GM19238 (cell line): ENCODE results near the gene PON2.

Experiments used
- DNase-seq: peaks from one replicate; pipeline ENCODE4 v3.0.0; 2011; ENCODE audit warnings: low spot score; ENCODE audit not compliant: insufficient read length

The PON2 gene

DNA sequence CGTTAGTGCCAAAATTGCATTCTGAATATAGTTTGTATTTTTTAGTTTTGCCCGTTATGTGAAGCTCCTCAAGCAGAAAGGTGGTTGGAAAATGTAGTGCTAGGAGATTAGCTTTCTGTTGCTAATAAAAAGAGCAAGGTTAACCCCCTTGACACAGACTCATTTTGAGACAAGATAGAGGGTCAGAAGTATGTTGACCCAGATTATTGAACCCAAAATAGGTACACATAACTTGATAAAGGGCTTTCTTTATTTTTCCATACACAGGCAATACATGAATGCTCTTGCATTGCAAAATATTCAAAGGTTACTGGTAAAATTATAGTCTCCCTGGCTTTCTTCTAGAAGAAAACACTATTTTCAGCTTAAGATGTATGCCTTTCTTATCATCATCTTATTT is 10.0 kb upstream of the PON2 start:
- no peak for DNase-seq

DNA sequence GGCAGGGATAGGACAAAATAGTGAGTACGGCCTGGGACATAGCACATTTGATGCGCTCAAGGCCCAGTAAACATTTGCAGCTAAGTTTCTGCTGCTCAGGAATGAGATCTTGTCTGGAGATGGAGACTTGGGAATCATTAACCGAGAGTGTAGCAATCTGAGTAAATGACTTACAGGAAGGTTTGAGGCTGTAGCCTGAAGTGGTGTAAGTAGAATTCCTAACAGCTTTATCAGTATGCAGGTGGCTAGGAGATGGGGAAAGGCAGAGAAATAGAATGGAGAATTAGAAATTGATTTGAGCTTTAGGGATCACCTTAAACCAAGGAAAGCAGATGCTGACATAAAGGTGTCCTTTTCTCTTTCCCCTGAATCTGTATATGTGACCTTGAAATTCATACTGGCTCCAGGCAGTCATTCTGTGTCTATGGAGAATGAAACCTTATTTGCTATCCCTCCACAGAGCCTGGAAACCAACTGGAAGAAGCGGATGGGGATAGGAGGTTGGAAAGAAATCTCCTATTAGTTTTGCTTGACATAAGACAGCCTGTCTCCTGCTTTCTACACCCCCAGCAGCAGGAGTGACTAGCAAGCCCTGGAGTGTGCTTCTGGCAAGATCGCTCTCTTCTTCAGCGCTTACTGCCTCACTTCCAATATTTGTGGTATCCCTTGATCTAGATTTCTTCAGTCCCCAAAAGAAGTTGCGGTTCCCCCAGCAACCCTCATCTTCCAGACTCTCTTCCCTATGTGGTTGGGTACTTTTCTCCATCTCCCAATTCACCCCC is 6.4 kb upstream of the PON2 start:
- no peak for DNase-seq

DNA sequence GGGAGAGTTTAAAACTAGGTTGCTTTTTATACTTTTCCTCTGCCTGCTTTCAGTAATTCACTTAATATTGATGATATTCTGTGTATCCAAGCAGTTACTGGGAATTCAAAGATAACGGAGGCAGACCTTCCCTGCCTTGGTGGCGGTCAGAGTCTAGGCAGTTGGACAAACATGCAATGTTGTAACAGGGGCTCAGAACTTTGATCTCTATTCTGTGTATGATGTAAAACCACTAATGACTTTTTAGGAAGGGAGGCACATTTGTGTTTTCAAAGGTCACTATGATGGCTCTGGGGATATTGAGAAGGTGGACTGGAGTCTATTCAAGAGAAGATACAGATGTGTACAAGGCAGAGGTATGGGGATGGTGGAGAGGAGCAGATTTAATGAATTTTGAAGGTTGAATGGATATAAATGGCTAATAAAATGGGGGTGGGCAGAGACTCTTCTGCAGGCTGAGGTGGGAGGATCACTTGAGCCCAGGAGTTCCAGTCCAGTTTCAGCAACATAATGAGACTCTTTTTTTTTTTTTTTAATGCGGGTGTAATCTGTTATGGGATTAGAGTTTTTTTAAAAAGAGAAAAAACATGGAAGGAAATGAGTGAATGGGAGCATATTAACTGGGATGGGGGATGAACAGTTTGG is 5.7 kb upstream of the PON2 start:
- DNase-seq, result no peak

DNA sequence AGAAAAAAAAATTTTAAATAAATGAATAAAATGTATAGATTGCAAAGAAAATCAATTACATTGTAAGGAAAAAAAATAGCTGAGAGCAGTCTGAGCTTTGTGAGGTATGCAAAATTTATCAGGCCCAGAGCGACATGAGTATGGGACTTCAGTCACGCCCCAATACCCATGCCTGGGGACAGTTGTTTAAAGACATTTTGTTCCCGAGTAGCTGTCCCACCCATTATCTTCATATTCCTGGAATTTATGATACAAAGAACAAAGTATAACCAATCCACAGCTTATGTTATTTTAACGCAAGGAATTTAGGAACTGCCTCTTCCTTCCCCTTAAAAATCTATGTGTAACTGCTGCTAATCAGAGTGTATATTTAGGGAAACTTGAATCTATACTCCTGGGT is 1.6 kb upstream of the PON2 start:
- no peak for DNase-seq

DNA sequence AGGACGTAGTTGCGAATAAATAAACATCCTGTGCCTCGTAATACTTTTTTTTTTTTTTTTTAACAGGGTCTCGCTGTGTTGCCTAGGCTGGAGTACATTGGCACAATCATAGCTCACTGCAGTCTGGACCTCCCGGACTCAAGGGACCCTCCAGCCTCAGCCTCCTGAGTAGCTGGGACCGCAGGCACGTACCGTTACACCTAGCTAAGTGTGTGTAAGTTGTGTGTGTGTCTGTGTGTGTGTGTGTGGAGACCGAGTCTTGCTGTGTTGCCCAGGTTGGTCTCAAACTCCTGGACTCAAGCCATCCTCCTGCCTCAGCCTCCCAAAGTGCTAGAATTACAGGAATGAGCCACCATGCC is 573 bp upstream of the PON2 start:
- DNase-seq, result no peak

DNA sequence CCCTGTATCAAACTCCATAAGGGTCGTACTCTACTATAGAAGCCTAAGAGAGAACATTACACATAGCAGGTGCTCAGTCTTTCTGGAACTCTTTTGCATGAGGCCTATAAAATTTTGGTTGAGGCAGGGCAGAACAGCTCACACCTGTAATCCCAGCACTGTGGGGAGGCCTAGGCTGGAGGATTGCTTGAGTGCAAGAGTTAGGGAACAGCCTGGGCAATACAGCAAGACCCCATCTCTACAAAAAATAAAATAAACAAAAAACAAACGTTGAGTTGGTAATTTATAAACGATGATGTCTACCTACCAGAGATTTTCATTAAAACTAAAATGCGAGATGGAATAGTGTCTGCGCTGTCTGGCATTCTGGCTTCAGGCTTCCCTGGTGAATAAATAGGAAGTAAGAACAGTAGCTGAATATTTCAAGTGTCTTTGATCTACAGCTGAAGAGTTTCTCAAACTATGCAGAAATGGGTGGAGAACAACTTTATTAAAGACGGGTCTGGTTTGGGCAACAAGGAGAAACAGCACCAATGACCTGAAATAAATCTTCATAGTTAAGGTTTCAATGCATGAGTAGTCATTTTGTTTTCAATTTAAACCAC is 774 bp downstream of the PON2 start:
- DNase-seq, result no peak

DNA sequence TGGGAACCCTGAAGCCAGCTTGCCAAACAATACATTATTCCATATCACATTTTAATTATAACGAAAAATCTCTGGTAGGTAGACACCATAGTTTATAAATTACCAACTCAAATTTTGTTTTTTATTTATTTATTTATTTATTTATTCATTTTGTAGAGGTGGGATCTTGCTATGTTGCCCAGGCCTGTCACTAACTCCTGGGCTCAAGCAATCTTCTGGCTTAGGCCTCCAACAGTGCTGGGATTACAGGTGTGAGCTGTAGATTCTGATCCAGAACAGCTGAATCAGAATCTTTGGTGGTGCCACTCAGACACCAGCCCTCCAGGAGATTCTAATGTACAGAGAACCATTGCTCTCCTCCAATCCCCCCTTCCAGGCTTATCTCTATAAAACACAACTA is 1.7 kb downstream of the PON2 start:
- no peak for DNase-seq

DNA sequence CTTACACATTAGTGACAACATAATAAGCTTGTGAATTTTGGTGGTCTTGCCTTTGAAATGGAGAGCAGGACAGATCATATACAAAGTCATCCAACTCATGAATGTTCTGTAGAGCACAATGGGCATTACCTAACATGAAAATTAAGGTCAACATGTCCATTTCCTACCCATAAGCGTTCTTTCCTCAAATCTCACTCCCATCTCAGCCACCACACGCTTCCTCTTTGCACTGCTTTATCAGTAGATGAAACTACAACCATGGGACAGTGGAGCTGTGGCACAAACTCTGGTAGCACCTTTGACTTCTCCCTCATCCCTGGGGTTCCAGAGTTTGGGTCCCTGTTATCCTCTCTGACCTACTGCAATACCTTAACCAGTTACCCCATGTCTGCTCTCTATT is 2.2 kb downstream of the PON2 start:
- no peak for DNase-seq

DNA sequence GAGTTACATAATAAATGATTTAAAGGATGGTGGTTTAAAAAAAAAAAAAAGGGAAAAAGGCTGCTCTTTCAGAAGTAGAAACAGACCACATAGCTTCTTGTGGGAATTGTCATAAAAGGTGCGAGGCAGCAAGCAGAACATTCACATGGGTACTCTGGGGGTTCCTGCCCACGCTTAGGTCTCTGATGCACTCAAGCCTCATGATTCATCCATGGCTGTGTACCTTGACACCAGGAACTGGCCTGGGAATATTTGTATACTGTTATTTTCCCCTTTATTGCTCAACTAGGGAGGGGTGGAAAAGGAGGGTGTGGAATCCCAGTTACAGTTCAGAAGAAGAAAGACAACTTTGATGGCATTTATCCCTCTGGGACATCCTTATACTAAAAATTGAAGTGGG is 4.0 kb downstream of the PON2 start:
- DNase-seq, result no peak

DNA sequence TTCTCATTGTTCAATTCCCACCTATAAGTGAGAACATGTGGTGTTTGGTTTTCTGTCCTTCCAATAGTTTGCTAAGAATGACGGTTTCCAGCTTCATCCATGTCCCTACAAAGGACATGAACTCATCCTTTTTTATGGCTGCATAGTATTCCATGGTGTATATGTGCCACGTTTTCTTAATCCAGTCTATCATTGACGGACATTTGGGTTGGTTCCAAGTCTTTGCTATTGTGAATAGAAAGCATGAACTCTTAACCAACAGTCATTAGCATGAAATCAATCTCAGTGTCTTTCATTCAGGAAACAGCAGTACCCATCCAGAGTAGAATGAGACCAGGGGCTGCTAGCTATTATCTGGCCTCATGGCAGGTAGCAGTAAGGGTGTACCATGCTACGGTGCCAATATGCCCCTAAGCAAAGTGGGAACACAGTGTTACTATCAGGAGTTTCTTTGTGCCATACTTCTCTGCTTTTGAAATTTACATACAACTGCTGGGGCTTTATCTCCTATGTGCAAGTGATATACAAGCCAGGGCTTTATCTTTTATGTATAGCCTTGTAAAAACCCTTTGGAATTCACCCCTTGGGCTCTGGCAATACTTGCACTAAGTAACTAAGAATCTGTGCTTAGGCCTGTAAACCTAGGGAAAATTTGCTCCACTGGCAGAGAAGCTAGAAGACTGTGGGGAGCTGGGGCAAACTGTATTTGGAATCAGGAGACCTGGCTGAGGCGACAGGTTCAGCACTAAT is 5.4 kb downstream of the PON2 start:
- no peak for DNase-seq

DNA sequence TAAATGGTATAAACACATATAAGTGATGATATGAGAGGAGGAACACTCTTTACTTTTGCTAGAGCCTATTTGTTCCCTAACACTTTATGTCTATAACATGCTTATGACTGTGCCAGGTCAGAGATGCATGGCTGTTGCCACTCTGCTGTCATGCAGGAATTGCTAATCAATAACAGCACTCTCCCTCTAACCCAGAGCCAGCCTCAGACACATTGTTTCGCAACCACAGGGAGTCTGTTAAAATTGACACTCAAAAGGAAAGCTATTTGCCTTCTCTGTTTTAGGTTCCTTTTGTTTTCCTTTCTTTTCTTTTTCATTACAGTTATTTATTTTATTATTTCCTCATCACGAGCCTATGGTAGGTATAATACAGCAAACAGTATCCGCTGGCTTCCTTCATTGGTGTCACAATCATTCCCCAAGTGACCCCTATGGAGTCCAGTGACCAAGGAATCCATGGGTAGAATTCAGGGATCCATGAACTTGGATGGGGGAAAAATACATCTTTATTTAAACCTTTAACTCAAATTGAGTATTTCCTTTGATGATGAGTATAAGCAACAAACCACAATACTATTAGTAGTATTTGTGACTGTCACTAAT is 6.8 kb downstream of the PON2 start:
- DNase-seq, result no peak

DNA sequence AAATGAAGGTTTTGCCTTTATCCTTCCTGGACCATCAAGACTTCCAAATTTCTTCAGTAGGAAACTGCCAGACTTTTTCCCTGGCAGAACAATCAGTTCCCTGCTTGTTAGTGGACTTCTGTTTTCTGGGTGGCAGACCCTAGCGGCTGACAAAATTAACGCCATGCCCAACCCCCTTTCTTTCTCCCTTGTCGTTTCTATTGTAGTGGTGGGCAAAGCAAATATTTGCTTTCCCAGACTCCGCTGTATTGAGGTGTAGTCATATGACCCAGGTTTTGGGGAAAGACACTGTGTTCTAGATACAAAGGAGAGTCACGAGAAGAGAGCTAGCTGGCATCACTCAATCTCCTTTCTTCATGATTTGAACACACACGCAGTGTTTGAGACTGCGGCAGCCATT is 7.7 kb downstream of the PON2 start:
- DNase-seq, result no peak

DNA sequence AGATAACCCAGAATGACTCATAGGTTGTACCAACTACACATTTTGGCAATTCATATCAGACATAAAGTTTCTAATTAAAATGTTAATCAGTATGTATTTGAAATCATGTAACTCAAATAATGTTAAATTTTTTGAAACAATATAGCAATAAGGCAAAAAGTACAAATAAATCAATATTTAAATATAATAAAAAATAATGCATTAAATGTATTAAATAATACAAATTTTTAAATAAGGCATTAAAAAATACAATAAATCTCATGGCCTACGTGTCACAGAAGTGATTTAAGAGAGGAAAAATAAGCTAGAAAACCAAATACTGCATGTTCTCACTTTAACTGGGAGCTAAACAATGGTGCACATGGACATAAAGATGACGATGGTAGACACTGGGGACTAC is 9.1 kb downstream of the PON2 start:
- no peak for DNase-seq

DNA sequence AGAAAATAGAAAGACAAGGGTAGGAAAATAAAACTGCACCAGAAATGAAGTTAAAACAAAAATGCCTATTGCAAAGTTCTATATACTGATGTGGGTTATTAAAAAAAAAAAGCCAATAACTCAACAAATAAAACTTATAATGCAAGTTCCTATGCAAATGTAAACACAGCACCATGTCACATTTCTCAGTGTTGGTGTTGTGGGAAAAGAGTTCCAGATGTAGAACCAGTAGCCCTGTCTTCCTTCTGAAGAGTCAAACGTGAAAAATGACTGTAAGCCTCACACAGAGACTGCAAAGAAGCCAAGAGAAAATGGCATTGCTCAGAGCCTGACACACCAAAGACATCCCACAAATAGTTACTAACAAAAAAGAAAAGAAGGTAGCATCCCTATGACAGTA is 10.1 kb downstream of the PON2 start:
- no peak for DNase-seq

DNA sequence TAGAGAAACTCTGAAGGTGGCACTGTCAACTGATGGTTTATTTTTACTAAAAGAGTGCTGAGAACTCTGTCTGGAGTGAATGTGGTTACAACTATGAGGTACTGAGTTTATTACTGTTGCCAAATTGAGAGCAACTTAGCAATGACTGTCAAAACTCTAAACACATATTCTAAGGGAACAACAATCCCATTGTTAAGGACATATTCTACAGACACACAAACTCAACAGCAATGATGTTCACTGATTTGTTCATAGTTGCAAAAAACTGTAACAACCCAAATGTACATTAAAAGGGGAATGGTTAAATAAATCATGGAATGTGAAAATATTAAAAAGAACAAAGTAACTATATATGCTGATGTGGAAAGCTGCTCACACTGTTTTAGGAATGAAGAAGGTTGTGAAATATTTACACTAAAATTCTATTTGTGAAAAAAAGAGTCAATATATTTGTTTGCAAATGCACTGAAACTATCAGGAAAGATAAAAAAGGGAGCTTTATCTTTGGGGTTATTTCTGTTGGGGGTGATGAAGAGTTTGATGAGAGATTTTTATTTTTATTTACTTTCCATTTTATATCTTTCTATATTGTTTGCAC is 12.9 kb downstream of the PON2 start:
- DNase-seq, result no peak

DNA sequence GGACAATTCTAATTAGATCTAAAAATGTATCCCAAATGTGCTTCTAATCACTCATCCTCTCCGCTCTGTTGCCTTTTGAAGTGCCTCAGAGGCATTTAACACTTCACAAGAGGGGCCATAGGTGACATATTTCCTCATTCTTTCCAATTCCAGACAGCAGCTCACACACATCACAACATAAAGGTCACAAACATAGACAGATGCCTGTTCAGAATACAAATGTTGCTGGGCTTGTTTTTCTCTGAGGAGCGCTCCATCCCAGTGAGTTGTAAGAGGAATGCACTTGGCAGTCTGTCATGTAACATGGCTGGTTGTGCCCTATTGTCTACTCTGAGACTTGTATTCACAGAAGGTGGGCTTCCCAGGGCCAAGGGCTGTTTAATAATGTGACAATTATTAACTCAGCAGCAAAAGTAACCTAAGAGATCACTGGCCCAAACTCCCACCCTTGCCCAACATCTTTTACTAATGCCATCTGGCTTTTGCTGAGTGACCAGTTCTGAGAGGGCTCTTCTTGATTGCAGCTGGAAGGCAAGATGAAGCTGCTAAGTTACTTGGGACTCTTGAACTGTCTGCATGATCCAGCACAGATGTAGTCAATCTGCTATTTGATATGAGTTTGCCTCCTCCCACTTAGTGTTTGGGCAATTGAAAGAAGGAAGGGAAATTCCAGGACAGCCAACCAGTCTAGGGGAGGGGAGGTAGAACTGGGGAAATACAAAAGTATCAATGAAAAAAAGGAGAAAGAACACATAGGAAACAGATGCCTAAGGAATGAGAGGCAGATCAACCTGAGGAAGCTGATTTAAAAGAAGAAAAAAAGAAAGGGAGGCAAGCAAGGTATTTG is 13.6 kb downstream of the PON2 start:
- no peak for DNase-seq

DNA sequence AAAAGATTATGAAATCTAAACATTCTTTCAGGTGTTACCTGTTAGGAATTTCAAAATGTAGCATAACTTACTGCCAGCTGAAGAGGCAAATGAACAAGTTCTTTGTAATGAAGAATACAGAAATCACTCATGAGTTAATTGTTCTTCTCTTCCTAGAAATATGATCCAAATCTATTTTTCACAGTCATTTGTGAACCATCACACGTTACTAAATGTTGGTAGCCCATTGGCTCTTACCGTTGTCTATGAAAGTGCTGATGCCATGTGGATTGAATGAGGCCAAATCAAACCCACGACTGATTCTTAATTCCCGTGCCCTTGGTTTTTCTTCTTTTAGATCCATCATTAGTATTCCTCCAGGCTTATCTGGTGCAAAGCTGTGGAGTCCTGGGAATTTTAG is 22.8 kb downstream of the PON2 start:
- DNase-seq, result no peak

DNA sequence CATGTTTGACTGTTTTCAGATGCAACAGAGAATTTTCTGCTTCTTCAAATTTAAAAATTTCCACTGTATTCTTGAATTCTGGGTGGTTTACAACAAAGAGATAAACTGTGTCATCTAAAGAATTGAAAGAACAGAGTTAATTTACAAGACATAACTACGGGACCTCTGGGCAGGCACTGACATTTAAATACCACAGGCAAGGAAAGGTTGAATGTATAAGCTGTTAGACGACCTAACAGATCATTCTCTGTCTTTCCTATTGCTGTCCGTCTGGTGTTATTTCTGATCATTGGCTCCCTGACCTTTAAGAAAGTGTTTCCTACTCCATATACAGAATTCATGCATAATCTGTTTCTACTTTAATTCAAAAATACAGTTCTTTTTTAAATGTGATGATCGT is 23.2 kb downstream of the PON2 start:
- no peak for DNase-seq

DNA sequence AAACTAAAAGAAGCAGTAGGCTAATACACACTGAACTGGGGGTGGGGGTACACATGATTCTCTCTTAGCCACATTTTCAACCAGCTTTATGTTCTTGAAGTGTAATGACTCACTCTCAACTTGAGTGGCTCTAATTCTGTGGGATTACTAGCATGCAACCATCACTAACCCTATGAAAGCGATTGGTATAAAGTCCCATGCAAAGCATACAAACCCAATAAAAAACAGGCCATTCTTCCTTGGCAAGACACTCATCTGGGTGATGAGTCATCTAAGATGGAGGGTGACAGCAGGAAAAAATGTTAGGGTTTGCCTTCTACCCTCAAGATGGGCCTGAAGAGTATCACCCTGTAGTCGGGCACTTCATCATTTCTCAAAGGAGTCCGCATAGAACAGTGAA is 23.8 kb downstream of the PON2 start:
- DNase-seq, result no peak

DNA sequence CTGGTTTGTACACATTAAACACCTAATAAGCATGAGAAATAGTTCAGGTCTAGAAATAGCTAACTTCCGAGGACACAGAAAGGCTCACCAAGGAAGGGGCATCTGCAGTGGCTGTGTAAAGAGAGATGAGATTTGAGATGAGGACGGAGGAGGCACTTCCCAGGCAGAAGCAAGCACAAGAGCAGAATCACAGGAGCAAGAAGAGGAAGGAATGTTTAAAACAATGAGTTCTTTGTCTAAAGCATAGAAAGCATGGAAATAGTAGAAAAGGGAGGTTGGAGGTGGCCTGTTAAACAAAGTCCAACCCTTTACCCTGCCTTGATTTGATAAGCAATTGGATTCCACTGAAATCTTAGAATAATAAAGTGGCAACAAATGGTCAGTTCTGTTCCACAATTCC is 27.1 kb downstream of the PON2 start:
- DNase-seq, result no peak

DNA sequence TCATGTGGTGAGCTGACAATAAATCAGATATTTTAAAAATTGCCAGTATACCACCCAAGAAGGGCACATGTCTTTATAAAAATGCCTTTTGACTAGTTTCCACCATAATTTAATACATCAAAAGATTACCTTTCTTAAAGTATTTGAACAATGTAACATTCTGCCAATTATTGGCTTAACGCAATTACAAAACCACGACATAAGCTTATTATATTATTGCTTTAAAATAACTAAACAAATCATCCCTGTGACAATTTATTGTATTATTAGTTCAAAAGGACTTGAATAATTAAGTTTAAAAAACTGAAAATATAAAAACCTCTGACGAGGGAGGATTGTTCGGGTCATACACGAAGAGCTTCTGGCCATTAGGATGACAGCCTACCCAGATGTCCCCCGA is 29.0 kb downstream of the PON2 start:
- no peak for DNase-seq
